Ecto neural progenitor cell (in vitro differentiated cells): Measurements from ENCODE around the gene PCGF1.
A peak's percentile ranks its signal among the peaks of the same experiment; 100 is the strongest.
"Not testable (repeated sequence)": the region's sequence is repeated elsewhere in the genome, so short reads cannot be mapped to it uniquely, and the experiment has no call there.

Experiments
- DNase-seq: peaks from one replicate; pipeline ENCODE4 v3.0.0-alpha.2; 2018; ENCODE audit warnings: low spot score

The PCGF1 gene

GRCh38 chr2:74472086-74472944 is 35.2 kb downstream of the PCGF1 start, which contains the start of gene MRPL53:
Gene MRPL53 (minus strand): TSS chr2:74472680. CDS start chr2:74472660, 20 bp downstream.
- peak; percentile 95 for DNase-seq

GRCh38 chr2:74471332-74472065 is 36.0 kb downstream of the PCGF1 start:
- DNase-seq = no peak

GRCh38 chr2:74470742-74471141 is 36.8 kb downstream of the PCGF1 start:
- DNase-seq = not testable (repeated sequence)

GRCh38 chr2:74464406-74464805 is 43.1 kb downstream of the PCGF1 start:
- no peak for DNase-seq

GRCh38 chr2:74462786-74463105 is 44.7 kb downstream of the PCGF1 start:
- no peak for DNase-seq

- no peak for DNase-seq
Observed at GRCh38 chr2:74462054-74462785, 45.3 kb downstream of the PCGF1 start.

- DNase-seq = no peak
Observed at GRCh38 chr2:74461187-74462053, 46.1 kb downstream of the PCGF1 start.

- not testable (repeated sequence) for DNase-seq
Observed at GRCh38 chr2:74460187-74460586, 47.3 kb downstream of the PCGF1 start.

- DNase-seq = not testable (repeated sequence)
Observed at GRCh38 chr2:74459503-74460118, 47.9 kb downstream of the PCGF1 start.

GRCh38 chr2:74458938-74459363 is 48.5 kb downstream of the PCGF1 start:
- DNase-seq = no peak

GRCh38 chr2:74458132-74458937 is 49.2 kb downstream of the PCGF1 start, which contains the start of gene WBP1:
Gene WBP1 (plus strand): TSS chr2:74458438. CDS start chr2:74458603, 165 bp downstream.
- peak; percentile 99 for DNase-seq

- peak; percentile 85 for DNase-seq
Observed at GRCh38 chr2:74457549-74458131, 49.9 kb downstream of the PCGF1 start.

- no peak for DNase-seq
Observed at GRCh38 chr2:74457129-74457548, 50.4 kb downstream of the PCGF1 start.
